ENCODE data around the gene LIN28A. TPM values are rescaled to one million over a fixed set of nuclear protein-coding genes. Genes with fewer than 3 reads are reported as not detected.

LIN28A gene
- total RNA-seq, 2 donors from 2014 or later: not detected

GRCh38 chr1:26478988-26479387 lies 68.4 kb downstream of the LIN28A start:
- Histone ChIP-seq H3K9me3 (no peaks in the 10 kb centered on the region), H3K27ac (no peak overlapping the region), H3K36me3 (peaks cover 32% of the 10 kb centered on the region), H3K4me3 (no peak overlapping the region), H3K4me1 (ENCODE audit: control insufficient read depth in 1 of 2, low read depth in 2 of 2) (peaks cover 3 to 9% of the 10 kb centered on the region in 2 donors), H3K27me3 (replicated peaks; ENCODE audit: insufficient read depth) (no peaks in the 10 kb centered on the region)
- DNase-seq (ENCODE audit: low spot score): no peak
- no peak for TF ChIP-seq CTCF (IDR thresholded peaks at IDR 0.05)
- ATAC-seq (ENCODE audit: insufficient number of reproducible peaks, low FRiP score, low read depth): no peak

Other genes with a start within 250 kb of the LIN28A start
- not detected for gene C1orf232, start 241.9 kb upstream of the LIN28A start, total RNA-seq
- 10 to 100 TPM; 14.4 to 20.5 TPM for gene ZNF593, start 240.9 kb upstream of the LIN28A start, total RNA-seq
- gene ZNF593OS, start 239.0 kb upstream of the LIN28A start, total RNA-seq: not detected
- gene CNKSR1, start 233.3 kb upstream of the LIN28A start, total RNA-seq: 10 to 100 TPM in 1 of 2 donors, 1 to 10 TPM in 1; 5.8 to 17.5 TPM
- not detected for gene CATSPER4, start 220.2 kb upstream of the LIN28A start, total RNA-seq
- gene CEP85, start 176.6 kb upstream of the LIN28A start, total RNA-seq: 1 to 10 TPM; 2.8 to 4.0 TPM
- gene SH3BGRL3, start 130.7 kb upstream of the LIN28A start, total RNA-seq: 100 to 1,000 TPM in 1 of 2 donors, 10 to 100 TPM in 1; 79.2 to 137 TPM
- gene UBXN11, start 104.2 kb upstream of the LIN28A start, total RNA-seq: 10 to 100 TPM in 1 of 2 donors, 1 to 10 TPM in 1; 9.6 to 23.2 TPM
- 1 to 10 TPM in 1 of 2 donors, not detected in 1; 2.7 TPM for gene CD52, start 92.9 kb upstream of the LIN28A start, total RNA-seq
- not detected for gene CRYBG2, start 56.7 kb upstream of the LIN28A start, total RNA-seq
- not detected for gene ZNF683, start 38.1 kb upstream of the LIN28A start, total RNA-seq
- 10 to 100 TPM; 38.6 to 59.4 TPM for gene DHDDS, start 21.5 kb downstream of the LIN28A start, total RNA-seq
- 100 to 1,000 TPM; 145 to 187 TPM for gene HMGN2, start 61.6 kb downstream of the LIN28A start, total RNA-seq
- 10 to 100 TPM; 13.8 to 18.6 TPM for gene RPS6KA1, start 118.9 kb downstream of the LIN28A start, total RNA-seq